H9 (cell line): Measurements from ENCODE around the gene MEGF10. TPM values are rescaled to one million over a fixed set of nuclear protein-coding genes. Genes with fewer than 3 reads are reported as not detected.

Experiments used
- DNase-seq: peaks from one replicate; pipeline ENCODE4 v3.0.0-alpha.2; 2017
- H2AFZ ChIP-seq: one replicate; pipeline ENCODE4 v1.6.1; 2013; ENCODE audit warnings: mild to moderate bottlenecking, low read length, control low read depth, moderate library complexity
- H2AK5ac ChIP-seq: 2 replicates; pipeline ENCODE4 v1.6.1; 2013; ENCODE audit warnings: low read length, control low read depth, mixed read lengths; ENCODE audit not compliant: insufficient read length
- H2BK120ac ChIP-seq: one replicate; pipeline ENCODE4 v1.6.1; 2013; ENCODE audit warnings: low read depth, mild to moderate bottlenecking, low read length, control low read depth, inconsistent platforms; ENCODE audit not compliant: poor library complexity, severe bottlenecking
- H2BK12ac ChIP-seq: 2 replicates; pipeline ENCODE4 v1.6.1; 2013; ENCODE audit warnings: low read length, control low read depth, mixed read lengths, low read depth; ENCODE audit not compliant: insufficient read length
- H2BK15ac ChIP-seq: 2 replicates; pipeline ENCODE4 v1.6.1; 2013; ENCODE audit warnings: low read depth, low read length, control low read depth
- H2BK20ac ChIP-seq: one replicate; pipeline ENCODE4 v1.6.1; 2013; ENCODE audit warnings: low read depth, mild to moderate bottlenecking, low read length, control low read depth, inconsistent platforms; ENCODE audit not compliant: poor library complexity, severe bottlenecking
- H2BK5ac ChIP-seq: 2 replicates; pipeline ENCODE4 v1.6.1; 2013; ENCODE audit warnings: low read length, control low read depth, mixed read lengths; ENCODE audit not compliant: insufficient read length
- H3K14ac ChIP-seq: 2 replicates; pipeline ENCODE4 v1.6.1; 2013; ENCODE audit warnings: low read length, control low read depth; ENCODE audit not compliant: insufficient read depth
- H3K18ac ChIP-seq: 2 replicates; pipeline ENCODE4 v1.6.1; 2013; ENCODE audit warnings: low read depth, mild to moderate bottlenecking, mixed read lengths, low read length, control low read depth; ENCODE audit not compliant: insufficient read length
- H3K23ac ChIP-seq: 2 replicates; pipeline ENCODE4 v1.6.1; 2013; ENCODE audit warnings: low read length, control low read depth, mixed read lengths, low read depth; ENCODE audit not compliant: insufficient read length
- H3K23me2 ChIP-seq: 2 replicates; pipeline ENCODE4 v1.6.1; 2013; ENCODE audit warnings: low read depth, mild to moderate bottlenecking, mixed read lengths, low read length, control low read depth; ENCODE audit not compliant: insufficient read length, poor library complexity, severe bottlenecking
- H3K27ac ChIP-seq: 2 replicates; pipeline ENCODE4 v1.5.1; 2013; ENCODE audit warnings: low read length, control low read depth, mixed read lengths, low read depth; ENCODE audit not compliant: insufficient read length
- H3K27me3 ChIP-seq: 2 replicates; pipeline ENCODE4 v1.6.1; 2013; ENCODE audit warnings: low read length, control low read depth, inconsistent platforms; ENCODE audit not compliant: insufficient read depth
- H3K4ac ChIP-seq: 2 replicates; pipeline ENCODE4 v1.6.1; 2013; ENCODE audit warnings: low read depth, mild to moderate bottlenecking, control low read depth, inconsistent platforms, low read length, moderate library complexity
- H3K4me1 ChIP-seq: 2 replicates; pipeline ENCODE4 v1.6.1; 2013; ENCODE audit warnings: low read length, control low read depth, inconsistent platforms; ENCODE audit not compliant: insufficient read depth
- H3K4me2 ChIP-seq: 2 replicates; pipeline ENCODE4 v1.6.1; 2013; ENCODE audit warnings: low read length, control low read depth, mixed read lengths; ENCODE audit not compliant: insufficient read length, insufficient read depth
- H3K56ac ChIP-seq: 2 replicates; pipeline ENCODE4 v1.6.1; 2013; ENCODE audit warnings: low read depth, mild to moderate bottlenecking, mixed read lengths, low read length, control low read depth; ENCODE audit not compliant: insufficient read length
- H3K79me1 ChIP-seq: 2 replicates; pipeline ENCODE4 v1.6.1; 2013; ENCODE audit warnings: low read depth, mild to moderate bottlenecking, moderate library complexity, low read length, control low read depth, inconsistent platforms; ENCODE audit not compliant: insufficient read depth, poor library complexity, severe bottlenecking
- H3K79me2 ChIP-seq: 2 replicates; pipeline ENCODE4 v1.6.1; 2013; ENCODE audit warnings: low read length, control low read depth, inconsistent platforms; ENCODE audit not compliant: insufficient read depth
- H3K9ac ChIP-seq: 2 replicates; pipeline ENCODE4 v1.6.1; 2013; ENCODE audit warnings: low read length, control low read depth, mixed read lengths; ENCODE audit not compliant: insufficient read length; ENCODE audit errors: extremely low read depth
- H3K9me3 ChIP-seq: one replicate; pipeline ENCODE4 v1.6.1; 2013; ENCODE audit warnings: low read depth, low read length, inconsistent platforms; ENCODE audit not compliant: control insufficient read depth
- H3T11ph ChIP-seq: one replicate; pipeline ENCODE4 v1.6.1; 2013; ENCODE audit warnings: mild to moderate bottlenecking, low read length, control low read depth, inconsistent platforms
- H4K20me1 ChIP-seq: one replicate; pipeline ENCODE4 v1.6.1; 2013; ENCODE audit not compliant: control insufficient read depth, insufficient read length, insufficient read depth
- H4K5ac ChIP-seq: 2 replicates; pipeline ENCODE4 v1.6.1; 2013; ENCODE audit warnings: low read depth, mild to moderate bottlenecking, mixed read lengths, low read length, control low read depth; ENCODE audit not compliant: insufficient read length
- H4K8ac ChIP-seq: replicated peaks from 2 replicates; pipeline ENCODE4 v1.6.1; 2013; ENCODE audit warnings: low read length, control low read depth, mixed read lengths, low read depth; ENCODE audit not compliant: insufficient read length
- H4K91ac ChIP-seq: 2 replicates; pipeline ENCODE4 v1.6.1; 2013; ENCODE audit warnings: low read depth, mild to moderate bottlenecking, moderate library complexity, mixed read lengths, low read length, control low read depth; ENCODE audit not compliant: insufficient read length
- H3K27ac Mint-ChIP-seq, 3 experiments: 2 replicates in 2 of 3; 3 replicates in 1 of 3; pipeline ENCODE4 v1.8.0; 2020 to 2021; ENCODE audit warnings: mixed read lengths in 3 of 3, mild to moderate bottlenecking in 1 of 3, moderate library complexity in 1 of 3
- H3K27me3 Mint-ChIP-seq: 2 replicates; pipeline ENCODE4 v1.8.0; 2021; ENCODE audit warnings: low read depth, mild to moderate bottlenecking, moderate library complexity, mixed read lengths
- H3K36me3 Mint-ChIP-seq, 3 experiments: 2 replicates in 2 of 3; 3 replicates in 1 of 3; pipeline ENCODE4 v1.8.0; 2020 to 2021; ENCODE audit warnings: low read depth in 3 of 3, mixed read lengths in 3 of 3; ENCODE audit not compliant: insufficient read depth in 1 of 3
- H3K4me1 Mint-ChIP-seq, 2 experiments: 2 replicates each; pipeline ENCODE4 v1.8.0; 2020; ENCODE audit warnings: mixed read lengths in 2 of 2
- H3K4me3 Mint-ChIP-seq, 2 experiments: 2 replicates in 1 of 2; 3 replicates in 1 of 2; pipeline ENCODE4 v1.8.0; 2020 to 2021; ENCODE audit warnings: mild to moderate bottlenecking in 2 of 2, mixed read lengths in 2 of 2, moderate library complexity in 1 of 2
- H3K9me3 Mint-ChIP-seq, 2 experiments: 2 replicates in 1 of 2; 3 replicates in 1 of 2; pipeline ENCODE4 v1.8.0; 2020; ENCODE audit warnings: mild to moderate bottlenecking in 2 of 2, mixed read lengths in 2 of 2, moderate library complexity in 1 of 2
- WGBS: extraction: QIAGEN DNeasy Blood & Tissue Kit; methylation state at CpG from one replicate; pipeline ENCODE4 v1.1.7; 2013; ENCODE audit warnings: missing lambda C conversion rate, low lambda C conversion rate, mixed read lengths; ENCODE audit not compliant: insufficient read length; ENCODE audit errors: extremely low coverage; 5-methylcytosine and 5-hydroxymethylcytosine counted together
- total RNA-seq: library from RNA; stranded (reverse); gene quantifications from 2 replicates; pipeline ENCODE4 v1.2.1, GENCODE V29; 2021
- TF ChIP-seq, protein P1 (sequence below): fragments of 200-600 bp; sonication (generic); conservative IDR thresholded peaks from 3 replicates; pipeline ENCODE4 v1.8.0; 2021; ENCODE audit warnings: antibody characterized with exemption, mild to moderate bottlenecking

MEGF10 gene
- total RNA-seq, 1 experiment from 2014 or later: 36.5 TPM

DNA sequence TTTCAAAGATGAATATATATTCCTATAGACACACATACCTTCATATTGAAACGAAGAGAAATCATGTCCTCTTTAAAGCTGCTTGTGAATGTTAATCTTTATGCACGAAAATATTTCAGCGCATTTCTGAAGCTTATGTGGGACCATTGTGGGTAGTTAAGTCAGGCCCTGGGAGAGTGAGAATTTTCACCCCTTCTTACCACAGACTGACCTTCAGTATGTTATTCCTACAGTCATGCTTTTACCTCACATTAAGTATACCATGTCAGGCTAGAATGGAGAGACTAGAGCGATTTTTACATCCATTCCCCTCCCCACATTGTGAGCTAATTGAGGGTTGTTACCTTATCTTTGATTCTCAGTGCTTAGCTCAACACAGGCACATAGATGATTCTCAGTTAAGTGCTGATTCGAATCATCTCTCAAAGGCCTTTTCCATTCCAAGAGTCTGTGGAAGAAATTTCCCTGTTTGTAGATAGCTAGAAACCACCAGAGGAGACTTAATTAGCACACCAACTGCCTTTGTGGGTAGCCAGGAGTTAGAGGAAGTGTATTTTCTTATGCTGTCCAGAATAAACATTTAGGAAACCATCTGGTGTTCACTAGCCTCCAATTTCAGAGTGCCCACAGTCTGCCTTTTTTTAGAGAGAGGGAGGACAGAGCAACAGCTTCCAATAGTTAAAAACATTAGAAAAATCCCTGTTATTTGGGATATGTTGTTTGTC lies 110.5 kb downstream of the MEGF10 start:
- H3K4ac ChIP-seq: no peak overlapping the region
- H2BK15ac ChIP-seq: no peak overlapping the region
- no peak overlapping the region for H2AFZ ChIP-seq
- no peak for DNase-seq
- no peak overlapping the region for H3K18ac ChIP-seq
- no peaks in the 10 kb centered on the region for H3K23me2 ChIP-seq
- H2BK20ac ChIP-seq: no peak overlapping the region
- no peak overlapping the region for H3K27ac Mint-ChIP-seq
- H3K14ac ChIP-seq: no peak overlapping the region
- WGBS: no CpG with 5 or more reads among the region's 5 CpGs
- H3K27ac ChIP-seq: no peak overlapping the region
- H3K27me3 ChIP-seq: no peaks in the 10 kb centered on the region
- TF ChIP-seq, protein P1, sequence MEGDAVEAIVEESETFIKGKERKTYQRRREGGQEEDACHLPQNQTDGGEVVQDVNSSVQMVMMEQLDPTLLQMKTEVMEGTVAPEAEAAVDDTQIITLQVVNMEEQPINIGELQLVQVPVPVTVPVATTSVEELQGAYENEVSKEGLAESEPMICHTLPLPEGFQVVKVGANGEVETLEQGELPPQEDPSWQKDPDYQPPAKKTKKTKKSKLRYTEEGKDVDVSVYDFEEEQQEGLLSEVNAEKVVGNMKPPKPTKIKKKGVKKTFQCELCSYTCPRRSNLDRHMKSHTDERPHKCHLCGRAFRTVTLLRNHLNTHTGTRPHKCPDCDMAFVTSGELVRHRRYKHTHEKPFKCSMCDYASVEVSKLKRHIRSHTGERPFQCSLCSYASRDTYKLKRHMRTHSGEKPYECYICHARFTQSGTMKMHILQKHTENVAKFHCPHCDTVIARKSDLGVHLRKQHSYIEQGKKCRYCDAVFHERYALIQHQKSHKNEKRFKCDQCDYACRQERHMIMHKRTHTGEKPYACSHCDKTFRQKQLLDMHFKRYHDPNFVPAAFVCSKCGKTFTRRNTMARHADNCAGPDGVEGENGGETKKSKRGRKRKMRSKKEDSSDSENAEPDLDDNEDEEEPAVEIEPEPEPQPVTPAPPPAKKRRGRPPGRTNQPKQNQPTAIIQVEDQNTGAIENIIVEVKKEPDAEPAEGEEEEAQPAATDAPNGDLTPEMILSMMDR: no peak
- H3K56ac ChIP-seq: no peak overlapping the region
- no peak overlapping the region for H3T11ph ChIP-seq
- no peak overlapping the region for H2AK5ac ChIP-seq
- no peaks in the 10 kb centered on the region for H3K9me3 ChIP-seq
- H4K20me1 ChIP-seq: no peaks in the 10 kb centered on the region
- H3K27me3 Mint-ChIP-seq: no peaks in the 10 kb centered on the region
- H3K9ac ChIP-seq: no peak overlapping the region
- H3K4me3 Mint-ChIP-seq: no peak overlapping the region
- H3K4me2 ChIP-seq: no peak overlapping the region
- no peak overlapping the region for H2BK12ac ChIP-seq
- no peak overlapping the region for H4K8ac ChIP-seq
- H2BK120ac ChIP-seq: no peak overlapping the region
- H3K79me2 ChIP-seq: no peaks in the 10 kb centered on the region
- peaks cover 4 to 31% (median 22%) of the 10 kb centered on the region in 3 experiments; a peak in 6 of 7 replicates for H3K36me3 Mint-ChIP-seq
- peaks cover 4 to 8% of the 10 kb centered on the region in 2 experiments for H3K4me1 Mint-ChIP-seq
- no peaks in the 10 kb centered on the region for H3K9me3 Mint-ChIP-seq
- no peak overlapping the region for H4K5ac ChIP-seq
- H4K91ac ChIP-seq: no peak overlapping the region
- no peaks in the 10 kb centered on the region for H3K79me1 ChIP-seq
- no peak overlapping the region for H2BK5ac ChIP-seq
- H3K4me1 ChIP-seq: no peaks in the 10 kb centered on the region; the same call in 1 of the 2 replicates
- no peak overlapping the region for H3K23ac ChIP-seq
